Smooth muscle cell of the umbilical artery (primary cell): ENCODE results near the gene PRSS56. TPM values are rescaled to one million over a fixed set of nuclear protein-coding genes. Genes with fewer than 3 reads are reported as not detected.

Experiments
- total RNA-seq: library from RNA; depleted of rRNA; stranded (reverse); fragments of >200 nt; gene quantifications from 2 replicates; pipeline ENCODE4 v1.2.3, GENCODE V29; 2014

PRSS56 gene
- not detected in 2 replicates for total RNA-seq

DNA sequence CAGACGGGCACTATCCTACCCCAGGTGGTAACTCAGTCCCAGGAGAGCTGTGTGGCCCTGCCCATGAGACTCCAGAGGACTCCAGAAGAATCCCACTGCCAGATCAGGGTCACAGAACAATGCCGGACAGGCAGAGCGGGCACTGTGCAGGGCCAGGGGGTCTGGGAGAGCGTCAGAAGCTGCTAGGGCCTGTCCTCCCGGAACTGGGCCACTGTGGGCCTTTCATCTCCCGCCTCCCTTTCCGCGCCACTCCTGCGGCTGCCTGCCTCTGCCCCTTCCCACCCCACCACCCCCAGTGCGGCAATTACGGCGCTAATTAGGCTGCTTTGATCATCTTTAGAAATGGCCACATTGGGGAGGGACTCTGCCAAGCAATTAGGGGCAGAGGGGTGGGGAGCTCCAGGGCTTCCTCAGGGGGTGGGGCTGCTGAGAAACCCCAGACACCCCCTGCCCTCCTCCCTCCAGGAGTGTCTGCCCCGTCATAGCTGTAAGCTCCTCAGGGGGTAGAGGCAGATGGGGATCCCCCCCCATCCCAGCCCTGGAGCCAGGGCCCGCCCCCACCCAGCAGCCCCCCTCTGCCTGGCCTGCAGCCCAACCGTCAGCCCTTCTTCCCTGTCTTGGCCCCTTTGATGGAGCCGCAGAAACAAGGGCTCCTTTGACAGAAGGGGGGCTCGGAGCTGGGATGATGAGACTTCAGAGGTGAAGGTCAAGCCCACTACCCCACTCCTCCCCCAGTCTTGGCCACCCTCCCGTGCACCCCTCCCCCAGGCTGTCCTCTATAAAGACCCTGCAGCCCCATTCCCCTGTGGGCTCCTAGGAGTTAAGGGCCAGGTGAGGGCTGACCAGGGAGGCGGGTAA, at the start of gene PRSS56:
Gene PRSS56 (plus strand): TSS at position 808 of the 858 bp plus-strand sequence. CDS start 211 bp downstream, outside the sequence.

DNA sequence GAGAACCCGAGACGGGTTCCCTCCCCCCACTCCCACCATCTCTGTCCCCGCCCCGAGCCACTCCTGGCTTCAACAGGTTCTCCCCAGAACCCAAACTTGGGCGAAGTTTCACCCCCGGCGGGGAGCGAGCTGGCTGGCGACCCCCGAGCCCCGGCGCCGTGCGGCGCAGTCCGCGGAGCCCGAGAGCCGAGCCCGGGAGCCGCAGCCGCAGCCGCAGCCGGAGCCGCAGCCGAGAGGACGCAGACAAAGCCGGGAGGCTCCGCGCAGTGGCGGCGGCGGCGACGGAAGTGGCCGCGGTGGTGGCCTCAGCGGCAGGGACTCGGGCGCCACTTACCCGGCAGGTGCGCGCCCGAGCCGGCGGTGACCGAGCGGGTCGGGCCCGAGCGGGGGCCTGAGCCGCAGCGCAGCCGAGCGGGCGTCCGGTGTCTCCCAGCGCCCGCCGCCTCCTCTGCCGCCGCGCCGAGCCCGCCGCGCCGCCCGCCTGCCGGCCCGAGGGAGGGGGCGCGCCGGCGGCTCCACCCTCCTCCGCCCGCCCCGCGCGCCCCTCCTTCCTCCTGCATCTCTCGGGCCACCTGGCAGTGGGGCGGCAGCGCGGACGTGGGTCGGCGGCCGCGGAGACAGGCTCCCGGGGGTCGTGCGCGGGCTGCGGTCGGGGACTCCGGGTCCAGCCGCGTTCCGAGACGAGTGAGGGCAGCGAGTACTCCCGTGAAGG, 32.6 kb upstream of the PRSS56 start, which contains the start of gene ECEL1:
Gene ECEL1 (minus strand): TSS at position 450 of the 712 bp plus-strand sequence. CDS start 1,181 bp downstream, outside the sequence.

DNA sequence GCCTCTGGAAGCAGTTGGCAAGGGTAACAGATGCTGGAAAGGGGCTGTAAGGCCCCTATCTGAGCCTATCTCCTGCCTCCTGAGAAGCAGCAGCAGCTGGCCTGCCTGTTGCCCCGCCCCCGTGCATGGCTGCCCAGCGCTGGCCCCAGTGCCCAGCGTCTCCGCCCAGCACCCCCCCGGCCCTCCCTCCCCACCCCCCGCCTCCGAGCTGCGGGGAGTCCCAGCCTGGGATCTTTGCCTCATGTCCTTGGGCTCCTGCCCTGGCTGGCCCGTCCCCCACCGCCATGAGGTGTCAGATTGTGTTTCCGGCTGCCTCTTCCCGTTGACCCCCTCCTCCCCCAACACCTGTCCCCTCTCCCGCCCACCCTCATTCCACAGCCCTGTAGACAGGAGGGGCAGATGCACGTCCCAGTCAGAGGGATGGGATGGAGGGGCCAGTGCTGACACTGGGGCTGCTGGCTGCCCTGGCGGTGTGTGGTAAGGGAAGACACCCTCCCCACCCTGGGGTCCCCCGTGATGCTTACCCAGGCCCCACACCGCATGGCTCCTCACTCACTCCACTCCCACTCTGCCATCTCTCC, 5.7 kb downstream of the PRSS56 start, which contains the start of gene CHRND:
Gene CHRND (plus strand): TSS at position 370 of the 581 bp plus-strand sequence. CDS start 56 bp downstream, at position 426.

DNA sequence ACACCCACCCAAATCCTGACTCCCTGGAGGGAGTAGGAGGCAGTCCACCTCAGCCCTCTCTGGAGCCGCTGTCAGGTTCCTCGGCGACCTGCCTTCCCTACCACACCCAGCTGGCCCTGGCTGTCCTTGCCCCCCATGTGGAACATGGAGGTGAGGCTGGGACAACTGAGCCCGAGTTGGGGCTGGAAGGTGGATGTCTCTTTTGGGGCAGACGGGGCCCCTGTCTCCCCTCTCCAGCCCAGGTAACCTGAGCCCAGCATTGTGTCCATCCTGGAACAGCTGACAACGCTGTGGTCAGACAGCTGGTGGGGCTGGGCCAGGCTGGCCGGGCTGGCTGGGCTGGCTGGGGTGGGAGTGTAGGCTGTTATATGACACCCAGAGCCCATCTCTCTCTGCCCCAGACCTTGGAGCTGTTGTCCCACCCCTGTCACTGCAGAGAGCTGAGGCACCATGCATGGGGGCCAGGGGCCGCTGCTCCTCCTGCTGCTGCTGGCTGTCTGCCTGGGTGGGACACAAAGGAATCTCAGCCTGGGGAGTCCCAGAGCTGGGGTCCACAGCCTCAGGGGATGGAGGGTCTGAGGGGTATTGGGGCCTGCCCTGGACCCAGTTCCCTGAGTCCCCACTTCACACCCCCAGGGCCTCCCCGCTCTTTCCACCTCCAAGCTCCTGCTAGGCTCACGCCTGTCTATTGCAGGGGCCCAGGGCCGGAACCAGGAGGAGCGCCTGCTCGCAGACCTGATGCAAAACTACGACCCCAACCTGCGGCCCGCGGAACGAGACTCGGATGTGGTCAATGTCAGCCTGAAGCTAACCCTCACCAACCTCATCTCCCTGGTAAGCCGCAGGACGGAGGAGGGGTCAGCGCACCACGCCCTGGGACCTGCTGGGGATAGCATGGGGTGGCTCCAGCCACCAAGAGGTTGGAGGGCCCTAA, 19.4 kb downstream of the PRSS56 start, which contains the start of gene CHRNG:
Gene CHRNG (plus strand): TSS at position 395 of the 934 bp plus-strand sequence. CDS start 56 bp downstream, at position 451.

DNA sequence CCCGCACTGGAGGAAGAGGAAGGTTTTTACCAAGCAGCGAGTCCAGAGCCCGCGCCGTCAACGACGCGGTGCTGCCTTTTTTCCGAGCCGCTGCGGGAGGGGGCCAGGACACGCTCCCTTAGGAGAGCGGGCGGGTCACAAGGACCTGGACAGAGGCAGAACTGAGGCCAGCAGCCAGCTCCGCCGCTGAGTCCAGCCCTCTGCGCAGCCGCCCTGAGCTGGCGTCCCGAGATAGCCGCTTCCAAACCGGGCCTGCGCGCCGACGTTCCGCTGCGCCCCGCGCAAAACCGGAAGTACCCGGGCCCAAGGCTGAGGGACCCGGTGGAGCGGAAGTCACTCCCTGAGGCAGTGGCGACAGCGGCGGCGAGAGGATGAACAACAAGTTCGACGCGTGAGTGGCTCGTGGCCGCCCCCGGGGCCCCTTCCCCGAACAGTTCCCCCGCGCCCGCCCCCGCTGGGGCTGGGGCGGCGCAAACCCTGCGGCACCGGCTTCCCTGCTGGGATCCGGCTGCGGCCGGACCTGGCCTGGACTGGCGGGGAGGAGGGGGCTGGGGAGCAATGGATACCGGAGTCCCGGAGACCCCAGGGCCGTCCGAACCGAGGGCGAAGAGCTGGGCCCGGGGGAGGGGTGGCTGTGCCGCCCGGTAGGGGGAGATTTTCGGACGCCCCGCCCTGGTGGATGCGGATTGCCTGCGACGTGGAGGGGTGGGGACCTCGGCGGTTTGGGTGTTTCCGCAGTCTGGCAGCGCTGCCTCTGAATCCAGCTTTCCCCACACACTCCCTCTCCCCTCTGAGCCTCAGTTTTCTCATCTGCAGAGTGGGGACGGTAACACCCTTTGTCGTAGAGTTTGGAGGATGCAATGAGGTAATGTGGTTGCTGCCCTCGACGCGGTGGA, 30.4 kb downstream of the PRSS56 start, which contains the start of the genes EIF4E2 and TIGD1:
Gene EIF4E2 (plus strand): TSS at position 336 of the 896 bp plus-strand sequence. CDS start 36 bp downstream, at position 372.
Gene TIGD1 (minus strand): TSS at position 204 of the 896 bp plus-strand sequence. CDS start 675 bp downstream, outside the sequence.

Other genes starting within 250 kb of the PRSS56 start
- gene ALPP, start 141.6 kb upstream of the PRSS56 start, total RNA-seq: not detected in 2 replicates
- not detected in 2 replicates for gene ALPG, start 113.5 kb upstream of the PRSS56 start, total RNA-seq
- not detected in 2 replicates for gene ALPI, start 64.2 kb upstream of the PRSS56 start, total RNA-seq
- not detected in 2 replicates for gene ECEL1, start 32.6 kb upstream of the PRSS56 start, total RNA-seq
- gene CHRND, start 5.8 kb downstream of the PRSS56 start, total RNA-seq: not detected in 2 replicates
- gene CHRNG, start 19.3 kb downstream of the PRSS56 start, total RNA-seq: not detected in 2 replicates
- gene TIGD1, start 30.2 kb downstream of the PRSS56 start, total RNA-seq: 2.4 and 3.3 TPM in 2 replicates
- 78.7 and 84.8 TPM in 2 replicates for gene EIF4E2, start 30.3 kb downstream of the PRSS56 start, total RNA-seq
- not detected in 2 replicates for gene EFHD1, start 113.2 kb downstream of the PRSS56 start, total RNA-seq
- 45.4 and 61.8 TPM in 2 replicates for gene GIGYF2, start 176.9 kb downstream of the PRSS56 start, total RNA-seq